Daoy (cell line): Measurements from ENCODE around the gene PACSIN3. TPM values are rescaled to one million over a fixed set of nuclear protein-coding genes. Genes with fewer than 3 reads are reported as not detected.
"Not testable (repeated sequence)": the region's sequence is repeated elsewhere in the genome, so short reads cannot be mapped to it uniquely, and the experiment has no call there.

ENCODE experiments used
- DNase-seq: peaks from one replicate; pipeline ENCODE4 v3.0.0-alpha.2; 2015; ENCODE audit warnings: low read depth
- total RNA-seq: library from RNA; depleted of rRNA; stranded (reverse); fragments of >200 nt; shearing (Covaris generic); gene quantifications from 2 replicates; pipeline ENCODE4 v1.2.3, GENCODE V29; 2014

The PACSIN3 gene
- total RNA-seq, 1 experiment from 2014 or later: 38.2 TPM

DNA sequence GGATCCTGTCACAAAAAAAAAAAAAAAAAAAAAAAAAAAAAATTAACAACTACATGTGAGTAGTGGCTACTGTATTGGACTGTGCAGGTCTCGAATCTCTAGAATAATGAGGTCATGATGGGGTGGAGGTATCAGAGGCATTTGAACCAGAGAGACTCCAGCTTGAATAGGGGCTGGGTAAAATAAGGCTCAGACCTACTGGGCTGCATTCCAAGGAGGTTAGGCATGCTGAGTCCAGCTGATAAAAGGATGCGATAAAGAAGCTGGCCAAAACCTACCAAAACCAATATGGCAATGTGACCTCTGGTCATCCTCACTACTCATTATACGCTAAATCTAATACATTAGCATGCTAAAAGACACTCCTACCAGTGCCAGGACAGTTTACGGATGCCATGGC, 5.9 kb upstream of the PACSIN3 start:
- DNase-seq: no peak

DNA sequence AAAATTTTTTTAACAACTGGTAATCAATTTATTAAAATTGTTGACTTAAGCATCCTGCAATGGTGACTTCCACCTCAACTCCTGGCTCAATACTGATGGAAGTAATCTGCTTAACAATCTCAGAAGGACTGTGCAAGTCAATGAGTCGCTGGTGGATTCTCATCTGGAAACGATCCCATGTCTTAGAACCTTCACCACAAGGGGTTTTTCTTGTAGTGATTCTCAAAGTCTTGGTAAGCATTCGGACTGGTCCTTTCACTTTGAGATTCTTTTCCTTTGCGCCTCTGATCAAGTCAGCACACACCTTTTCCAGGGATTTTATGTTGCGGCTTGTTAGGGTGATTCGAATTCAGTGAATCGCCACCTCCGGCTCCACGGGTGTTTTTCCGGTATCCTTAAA, 4.9 kb upstream of the PACSIN3 start:
- DNase-seq: not testable (repeated sequence)

GRCh38 chr11:47189100-47189834, 3.0 kb upstream of the PACSIN3 start:
- peak; percentile 74 for DNase-seq

GRCh38 chr11:47188259-47188658, 2.0 kb upstream of the PACSIN3 start:
- DNase-seq: no peak

DNA sequence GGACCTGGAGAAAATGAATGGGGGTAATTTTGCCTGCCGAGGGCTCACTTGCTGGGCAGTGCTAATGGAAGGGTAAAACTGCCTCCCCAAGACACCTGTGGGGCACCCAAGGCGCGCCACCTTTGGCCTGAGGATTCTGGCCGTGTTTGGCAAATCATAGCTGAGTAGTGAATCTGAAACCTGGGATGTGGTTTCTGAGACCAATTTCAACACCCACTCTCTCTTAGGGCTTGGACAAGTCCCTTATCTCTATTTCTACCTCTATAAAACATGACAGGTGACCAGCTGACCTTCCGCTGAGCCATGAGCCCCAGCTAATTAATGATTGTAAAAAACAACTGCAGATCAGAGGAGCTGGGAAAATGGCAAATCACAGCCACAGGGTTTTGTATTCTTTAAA, 1.5 kb upstream of the PACSIN3 start:
- DNase-seq: no peak

- peak; percentile 69 for DNase-seq
These were observed 764 bp upstream of the PACSIN3 start for GRCh38 chr11:47186700-47187695.

DNA sequence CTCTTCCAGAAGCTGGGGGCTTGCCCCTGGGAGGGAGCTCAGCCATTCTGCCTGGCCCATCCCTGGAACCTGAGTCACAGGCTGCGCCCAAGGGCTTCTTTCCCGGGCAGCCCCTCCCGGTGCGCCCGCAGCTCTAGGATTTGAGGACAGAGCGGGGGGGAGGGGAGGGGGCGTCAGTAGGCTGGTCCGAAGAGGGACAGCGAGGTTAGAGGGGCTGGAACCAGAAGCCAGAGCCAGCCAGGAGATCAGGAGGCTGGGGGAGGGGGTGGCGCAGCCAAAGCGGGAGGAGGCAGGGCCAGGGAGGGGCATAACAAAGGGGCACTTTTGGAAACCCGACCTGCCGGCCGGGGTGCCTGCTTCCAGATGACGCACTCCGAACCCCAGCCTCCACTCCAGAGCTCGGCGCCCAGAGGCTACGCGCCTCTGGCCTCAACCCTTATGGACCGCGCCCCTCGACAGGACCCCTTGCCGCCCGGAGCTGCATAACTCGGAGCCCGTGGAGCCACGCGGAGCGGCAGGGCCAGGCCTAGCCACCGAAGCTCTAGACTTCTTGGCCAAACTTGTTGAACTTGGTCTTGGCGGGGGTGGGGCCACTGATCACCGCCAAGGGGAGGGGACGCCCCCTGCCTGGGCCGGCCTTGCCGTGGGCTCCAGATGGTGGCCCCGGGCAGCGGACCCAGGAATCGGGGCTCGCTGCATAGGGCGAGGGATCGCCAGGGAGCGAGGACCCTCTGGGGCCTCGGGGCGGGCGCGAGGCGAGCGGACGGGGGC, 744 bp downstream of the PACSIN3 start:
- DNase-seq: peak; percentile 57

- no peak for DNase-seq
These were observed 1.4 kb downstream of the PACSIN3 start for GRCh38 chr11:47184711-47185304.

DNA sequence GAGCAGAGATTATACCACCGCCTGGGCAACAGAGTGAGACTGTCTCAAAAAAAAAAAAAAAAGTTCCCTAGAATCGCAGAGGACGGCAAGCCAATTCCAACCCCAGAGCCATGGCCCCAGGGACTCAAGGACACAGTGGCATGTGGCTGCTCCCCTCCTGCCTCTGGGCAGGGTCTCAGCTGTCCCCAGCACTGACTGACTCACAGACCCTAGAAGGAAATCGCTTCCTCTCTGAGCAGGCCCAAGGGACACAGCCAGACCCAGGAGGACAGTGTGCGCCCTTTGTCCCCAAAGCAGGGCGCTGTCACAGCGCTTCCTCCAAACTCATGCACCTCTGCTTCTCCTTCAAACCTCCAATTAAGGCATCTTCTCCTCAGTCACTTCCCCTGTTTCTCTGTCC, 2.3 kb downstream of the PACSIN3 start:
- no peak for DNase-seq

DNA sequence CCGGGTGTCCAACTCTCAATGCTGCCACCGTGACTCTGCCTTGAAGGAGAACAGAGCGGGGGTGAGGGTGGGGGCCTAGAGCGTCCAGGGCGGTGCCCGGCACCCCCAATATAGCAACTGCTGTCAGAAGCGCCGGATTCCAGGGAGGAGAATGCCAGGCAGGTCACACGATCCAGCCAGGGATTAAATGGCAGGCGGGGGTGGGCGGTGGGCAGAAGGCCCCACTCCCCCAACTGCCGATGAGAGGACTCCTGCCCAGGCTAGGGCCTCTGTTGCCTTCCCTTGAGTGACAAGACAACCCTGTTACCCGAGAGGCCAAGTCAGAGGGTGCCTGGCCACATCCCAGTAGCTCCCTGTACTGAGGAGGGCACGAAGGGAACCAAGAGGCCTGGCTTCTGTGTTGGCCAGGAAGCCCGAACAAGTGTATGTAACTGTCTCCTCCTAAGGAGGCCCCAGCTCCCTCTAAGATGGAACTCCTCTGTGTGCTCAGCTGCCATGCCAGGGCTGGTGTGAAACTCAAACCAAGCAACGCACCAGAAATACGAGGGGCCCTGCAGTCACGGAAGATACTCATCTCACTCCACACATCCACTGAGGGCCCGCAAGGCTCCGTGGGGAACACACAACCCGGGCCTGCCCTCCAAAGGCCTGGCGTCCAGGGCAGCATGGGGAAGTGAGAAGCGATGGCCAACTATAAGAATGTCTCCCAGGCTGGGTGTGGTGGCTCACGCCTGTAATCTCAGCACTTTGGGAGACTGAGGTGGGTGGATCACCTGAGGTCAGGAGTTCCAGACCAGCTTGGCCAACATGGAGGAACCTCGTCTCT, 3.0 kb downstream of the PACSIN3 start:
- no peak for DNase-seq

DNA sequence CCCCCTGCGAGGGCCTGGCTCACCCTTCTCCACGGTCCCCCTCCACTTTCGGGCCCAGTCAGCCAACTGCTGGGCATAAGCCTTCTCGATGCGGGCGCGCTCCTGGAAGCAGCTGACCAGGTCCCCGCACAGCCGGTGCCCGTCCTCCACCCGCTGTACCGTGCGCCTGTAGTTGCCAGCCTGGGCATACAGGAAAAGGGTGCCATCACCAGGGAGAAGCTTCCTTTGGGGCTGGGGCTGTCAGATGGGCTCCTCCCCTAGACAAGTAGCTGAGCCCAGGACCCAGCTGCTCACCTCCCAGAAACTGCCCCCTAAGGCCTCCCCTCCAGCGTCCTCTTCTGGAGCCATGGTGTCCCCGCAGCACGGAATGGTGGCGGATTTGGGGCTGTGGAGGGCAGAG, 3.9 kb downstream of the PACSIN3 start:
- no peak for DNase-seq

- DNase-seq: no peak
These were observed 5.0 kb downstream of the PACSIN3 start for GRCh38 chr11:47181271-47181670.

GRCh38 chr11:47180006-47180787, 6.0 kb downstream of the PACSIN3 start:
- no peak for DNase-seq

DNA sequence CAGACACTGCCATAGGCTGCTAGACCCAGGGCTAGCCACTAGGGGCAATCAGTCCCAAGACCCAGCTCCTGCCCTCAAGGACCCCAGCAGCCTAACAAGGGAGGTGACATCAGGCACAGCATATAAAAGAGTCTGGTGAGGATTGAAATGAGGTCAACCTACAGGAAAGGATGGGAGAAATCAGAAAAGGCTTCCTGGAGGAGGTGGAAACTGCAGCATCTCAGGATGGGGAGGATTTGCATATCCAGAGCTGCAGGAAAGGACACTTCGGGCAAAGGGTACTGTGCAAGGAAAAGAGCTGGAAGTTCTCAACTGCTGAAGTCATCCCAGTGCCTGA, 6.6 kb downstream of the PACSIN3 start:
- DNase-seq: peak; percentile 45

GRCh38 chr11:47178737-47179654, 7.2 kb downstream of the PACSIN3 start:
- DNase-seq: no peak

DNA sequence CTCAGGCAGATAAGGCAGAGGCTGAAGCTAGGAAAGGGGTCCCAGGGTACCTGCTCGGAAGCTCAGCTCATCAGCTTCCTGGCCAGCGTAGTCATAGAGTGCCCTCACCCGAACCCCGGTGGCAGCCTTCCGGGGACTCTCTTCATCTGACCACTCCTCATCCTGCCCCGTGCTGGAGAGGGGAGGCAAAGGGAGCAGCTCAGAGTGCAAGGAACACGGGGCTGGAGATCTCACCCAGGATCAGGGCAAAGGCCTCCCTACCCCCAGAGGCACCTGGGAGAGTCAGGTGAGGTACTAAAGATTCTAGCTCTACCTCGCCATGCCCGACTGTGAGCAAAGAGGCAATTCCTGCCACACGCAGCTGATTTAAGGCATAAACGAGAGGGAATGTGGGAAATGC, 7.9 kb downstream of the PACSIN3 start:
- DNase-seq: no peak

DNA sequence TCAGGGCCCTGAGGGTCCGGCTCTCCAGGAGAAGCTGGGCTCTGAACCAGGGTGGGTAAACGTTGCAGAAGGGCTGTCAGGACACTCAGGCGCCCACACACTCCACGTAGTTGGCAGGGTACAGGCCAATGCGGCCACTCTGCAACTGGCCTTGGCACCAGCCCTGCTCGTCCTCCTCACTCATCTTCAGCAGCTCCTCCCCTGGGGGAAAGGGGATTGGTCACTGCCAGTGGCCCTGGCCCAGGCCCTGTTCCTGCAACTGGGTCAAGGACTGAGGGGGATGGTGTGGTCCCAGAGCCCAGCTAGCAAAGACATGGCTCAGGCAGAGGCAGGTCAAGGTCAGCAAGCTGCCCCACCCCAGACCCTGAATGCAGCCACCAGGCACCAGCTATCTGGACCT, 8.4 kb downstream of the PACSIN3 start:
- DNase-seq: no peak

- peak; percentile 70 for DNase-seq
These were observed 8.9 kb downstream of the PACSIN3 start for GRCh38 chr11:47177229-47177845.
